ENCODE data around the gene PATJ.

GRCh38 chr1:61979729-61980128 is 237.4 kb downstream of the PATJ start:
- TF ChIP-seq SIN3A (IDR thresholded peaks at IDR 0.05; ENCODE audit: low read depth), result no peak
- no peak for TF ChIP-seq RAD21 (IDR thresholded peaks at IDR 0.05; ENCODE audit: low read depth)
- TF ChIP-seq SP1 (IDR thresholded peaks at IDR 0.05; ENCODE audit: low read depth), result no peak
- no peak for TF ChIP-seq CTCF (IDR thresholded peaks at IDR 0.05 in 2 of 3, conservative IDR thresholded peaks at IDR 0.05 in 1 of 3; ENCODE audit: borderline replicate concordance in 1 of 3, insufficient read depth in 1 of 3, low read depth in 2 of 3, low read length in 2 of 3)
- TF ChIP-seq POLR2A (IDR thresholded peaks at IDR 0.05; ENCODE audit: borderline replicate concordance, extremely low read depth, insufficient read depth, insufficient read length), result no peak
- no peak for TF ChIP-seq EGR1 (IDR thresholded peaks at IDR 0.05; ENCODE audit: low read depth)
- no peak for TF ChIP-seq ATF3 (IDR thresholded peaks at IDR 0.05)
